HCT116 (cell line): Measurements from ENCODE around the gene MBP. TPM values are rescaled to one million over a fixed set of nuclear protein-coding genes. Genes with fewer than 3 reads are reported as not detected.

Source experiments
- ATAC-seq: fragments of 200-7000 bp; cut with Tn5 transposase; 2 replicates; pipeline ENCODE4 v1.9.1; 2020; ENCODE audit warnings: mild to moderate bottlenecking, moderate library complexity
- BruUV-seq: library from RNA; stranded (reverse); fragments of 400-500 nt; replicated peaks from 2 replicates; lab custom pipeline; 2021; lab: Mats Ljungman, UMichigan
- CTCF ChIA-PET: fragments of 300-600 bp; sonication (Branson Sonifier 250); formaldehyde crosslinking; loops from one replicate; lab custom pipeline; 2021; ENCODE audit warnings: antibody characterized with exemption; lab: Charles Lee
- POLR2A ChIA-PET: fragments of 300-600, 350-600 bp; sonication (Branson Sonifier 250); formaldehyde crosslinking; loops from one replicate; lab custom pipeline; 2021; ENCODE audit warnings: antibody characterized with exemption; lab: Charles Lee
- RAD21 ChIA-PET, 2 experiments: fragments of 300-600 bp; sonication (Branson Sonifier 250); formaldehyde crosslinking; loops; one replicate each; lab custom pipeline; 2023; ENCODE audit warnings: low total read pairs in 2 of 2; ENCODE audit not compliant: uncharacterized antibody in 2 of 2, unreplicated experiment in 2 of 2, low non-redundant PET in 1 of 2; lab: Charles Lee
- DNase-seq: peaks from one replicate; pipeline ENCODE4 v3.0.0-alpha.2; 2010; ENCODE audit warnings: low read depth, low spot score
- H2AFZ ChIP-seq: fragments of 200-600 bp; shearing (Covaris generic), sonication (generic); 2 replicates; pipeline ENCODE4 v1.6.1; 2017; ENCODE audit warnings: low read depth, mixed run types, mixed read lengths, antibody characterized with exemption, low read length; ENCODE audit not compliant: poor library complexity, severe bottlenecking
- H3K27ac ChIP-seq: 2 replicates; pipeline ENCODE4 v1.5.1; 2012; ENCODE audit warnings: low read depth, low read length
- H3K27me3 ChIP-seq: fragments of 200-600 bp; sonication (generic); 2 replicates; pipeline ENCODE4 v1.6.1; 2016; ENCODE audit warnings: mixed run types, low read length, mixed read lengths; ENCODE audit not compliant: insufficient read depth
- H3K36me3 ChIP-seq, 2 experiments: fragments of 200-500 bp in 1 of 2; fragments of 200-600 bp in 1 of 2; sonication (Bioruptor generic) in 1 of 2; sonication (generic) in 1 of 2; 2 replicates each; pipeline versions ENCODE4 v1.5.1 to v1.6.1; 2014 to 2016; ENCODE audit warnings: low read length in 2 of 2, inconsistent platforms in 1 of 2, mixed read lengths in 1 of 2, mixed run types in 1 of 2; ENCODE audit not compliant: insufficient read depth in 2 of 2, control insufficient read depth in 1 of 2
- H3K4me1 ChIP-seq, 2 experiments: fragments of 200-600 bp in 1 of 2; sonication (generic) in 1 of 2; 2 replicates each; pipeline versions ENCODE4 v1.5.1 to v1.6.1; 2012 to 2017; ENCODE audit warnings: low read length in 2 of 2, inconsistent platforms in 1 of 2, mild to moderate bottlenecking in 1 of 2, mixed read lengths in 1 of 2, mixed run types in 1 of 2, moderate library complexity in 1 of 2; ENCODE audit not compliant: insufficient read depth in 2 of 2, control insufficient read depth in 1 of 2
- H3K4me2 ChIP-seq: fragments of 200-600 bp; sonication (generic); 2 replicates; pipeline ENCODE4 v1.6.1; 2017; ENCODE audit warnings: mixed run types, low read length, mixed read lengths
- H3K4me3 ChIP-seq, 2 experiments: fragments of 200-600 bp in 1 of 2; sonication (generic) in 1 of 2; replicated peaks in 1 of 2; 2 replicates each; pipeline ENCODE4 v1.5.1; 2011 to 2016; ENCODE audit warnings: low read length in 2 of 2, control low read depth in 1 of 2, low read depth in 1 of 2, mild to moderate bottlenecking in 1 of 2, mixed read lengths in 1 of 2, mixed run types in 1 of 2
- H3K79me2 ChIP-seq: fragments of 200-600 bp; sonication (generic); 2 replicates; pipeline ENCODE4 v1.6.1; 2017; ENCODE audit warnings: mild to moderate bottlenecking, mixed run types, low read length, moderate library complexity, mixed read lengths; ENCODE audit not compliant: insufficient read depth
- H3K9ac ChIP-seq: fragments of 200-600 bp; sonication (generic); 2 replicates; pipeline ENCODE4 v1.6.1; 2016; ENCODE audit warnings: low read length, mixed read lengths
- H3K9me2 ChIP-seq: fragments of 200-600 bp; sonication (generic), shearing (Covaris generic); 2 replicates; pipeline ENCODE4 v1.6.1; 2017; ENCODE audit warnings: mixed run types, mild to moderate bottlenecking, moderate library complexity; ENCODE audit not compliant: insufficient read depth
- H3K9me3 ChIP-seq, 2 experiments: fragments of 200-500 bp in 1 of 2; fragments of 200-600 bp in 1 of 2; sonication (Bioruptor generic) in 1 of 2; sonication (generic) in 1 of 2; 2 replicates each; pipeline ENCODE4 v1.6.1; 2014 to 2017; ENCODE audit warnings: low read length in 2 of 2, mixed read lengths in 2 of 2, inconsistent platforms in 1 of 2, low read depth in 1 of 2, mild to moderate bottlenecking in 1 of 2, mixed run types in 1 of 2, moderate library complexity in 1 of 2; ENCODE audit not compliant: control insufficient read depth in 1 of 2, insufficient read depth in 1 of 2
- H4K20me1 ChIP-seq: fragments of 200-600 bp; sonication (generic), shearing (Covaris generic); 2 replicates; pipeline ENCODE4 v1.6.1; 2017; ENCODE audit warnings: mixed run types, mild to moderate bottlenecking, moderate library complexity; ENCODE audit not compliant: insufficient read depth
- ATF3 ChIP-seq: IDR thresholded peaks from 2 replicates; pipeline ENCODE4 v1.6.1; 2012
- CEBPB ChIP-seq: IDR thresholded peaks from 2 replicates; pipeline ENCODE4 v1.6.1; 2012; ENCODE audit warnings: low read depth
- CTCF ChIP-seq, 3 experiments: fragments of 200-600 bp in 1 of 3; sonication (generic) in 1 of 3; IDR thresholded peaks in 2 of 3; conservative IDR thresholded peaks in 1 of 3; 2 replicates each; pipeline ENCODE4 v1.5.1; 2012 to 2017; ENCODE audit warnings: low read depth in 2 of 3, low read length in 2 of 3, antibody characterized with exemption in 1 of 3, borderline replicate concordance in 1 of 3, control low read depth in 1 of 3, mild to moderate bottlenecking in 1 of 3, mixed read lengths in 1 of 3, mixed run types in 1 of 3, moderate library complexity in 1 of 3; ENCODE audit not compliant: insufficient read depth in 1 of 3
- EGR1 ChIP-seq: IDR thresholded peaks from 2 replicates; pipeline ENCODE4 v1.6.1; 2012; ENCODE audit warnings: low read depth
- EZH2 ChIP-seq: fragments of 200-600 bp; sonication (generic); IDR thresholded peaks from 2 replicates; pipeline ENCODE4 v1.6.1; 2017; ENCODE audit warnings: antibody characterized with exemption, mixed run types
- EZH2phosphoT487 ChIP-seq: fragments of 200-600 bp; IDR thresholded peaks from 2 replicates; pipeline ENCODE4 v1.6.1; 2018; ENCODE audit warnings: antibody characterized with exemption, borderline replicate concordance
- FOSL1 ChIP-seq: IDR thresholded peaks from 2 replicates; pipeline ENCODE4 v1.6.1; 2012; ENCODE audit warnings: low read depth
- POLR2A ChIP-seq: IDR thresholded peaks from 2 replicates; pipeline ENCODE4 v1.7.0; 2011; ENCODE audit warnings: borderline replicate concordance; ENCODE audit not compliant: insufficient read depth, insufficient read length; ENCODE audit errors: extremely low read depth
- RAD21 ChIP-seq: IDR thresholded peaks from 2 replicates; pipeline ENCODE4 v1.6.1; 2012; ENCODE audit warnings: low read depth, mild to moderate bottlenecking
- REST ChIP-seq: IDR thresholded peaks from 2 replicates; pipeline ENCODE4 v1.6.1; 2012; ENCODE audit warnings: low read depth
- SIN3A ChIP-seq: IDR thresholded peaks from 2 replicates; pipeline ENCODE4 v1.6.1; 2012; ENCODE audit warnings: low read depth
- SP1 ChIP-seq: IDR thresholded peaks from 2 replicates; pipeline ENCODE4 v1.6.1; 2012; ENCODE audit warnings: low read depth
- TCF7L2 ChIP-seq: IDR thresholded peaks from 2 replicates; pipeline ENCODE4 v1.7.0; 2011; ENCODE audit warnings: borderline replicate concordance, inconsistent platforms; ENCODE audit not compliant: insufficient read depth, insufficient read length; ENCODE audit errors: extremely low read depth
- ZBTB33 ChIP-seq: IDR thresholded peaks from 2 replicates; pipeline ENCODE4 v1.6.1; 2011; ENCODE audit warnings: mild to moderate bottlenecking, low read length, moderate library complexity; ENCODE audit not compliant: insufficient replicate concordance; ENCODE audit errors: extremely low read depth
- ZNF274 ChIP-seq: fragments of 200-500 bp; sonication (Bioruptor generic); IDR thresholded peaks from 2 replicates; pipeline ENCODE4 v1.6.1; 2014; ENCODE audit warnings: mild to moderate bottlenecking, low read depth, low read length, inconsistent platforms
- intact Hi-C: fragments of 100-400 bp; cut with micrococcal nuclease; formaldehyde crosslinking; loops from 2 replicates; pipeline ENCODE4 v1.10.0; 2022
- total RNA-seq: library from RNA; stranded (reverse); gene quantifications from one replicate; pipeline ENCODE4 v1.2.1, GENCODE V29; 2021; ENCODE audit not compliant: unreplicated experiment

Gene MBP
- total RNA-seq, 1 experiment from 2014 or later, result 34.9 TPM

- Histone ChIP-seq H3K4me2 (no peak overlapping the region), H2AFZ (no peak overlapping the region), H3K27ac (no peak overlapping the region), H3K27me3 (no peaks in the 10 kb centered on the region), H3K4me3 (no peak overlapping the region), H4K20me1 (no peaks in the 10 kb centered on the region), H3K36me3 (no peaks in the 10 kb centered on the region), H3K79me2 (no peaks in the 10 kb centered on the region), H3K9ac (no peak overlapping the region), H3K9me2 (no peaks in the 10 kb centered on the region), H3K4me1 (peaks cover 2 to 5% of the 10 kb centered on the region in 2 experiments; a peak in 3 of 4 replicates), H3K9me3 (no peaks in the 10 kb centered on the region)
- ChIA-PET POLR2A (no interaction called here), CTCF (interaction anchor here (2.1 to 2.4 kb wide), 2 partner anchors 181 to 183 kb away, joined by 5 to 16 read pairs; no protein-coding TSS in a partner anchor), RAD21 (no interaction called here)
- DNase-seq (no peak), ATAC-seq (no peak)
- intact Hi-C loops, result no loop called here
- TF ChIP-seq EZH2 (no peak), REST (no peak), POLR2A (no peak), FOSL1 (no peak), RAD21 (no peak), SIN3A (no peak), CEBPB (no peak), EGR1 (no peak), ZBTB33 (no peak), ZNF274 (no peak), CTCF (IDR thresholded peaks at IDR 0.05 in 2 of 3, conservative IDR thresholded peaks at IDR 0.05 in 1 of 3; ENCODE audit: borderline replicate concordance in 1 of 3, insufficient read depth in 1 of 3, low read depth in 2 of 3, low read length in 2 of 3) (no peak), EZH2phosphoT487 (no peak), SP1 (no peak), ATF3 (no peak), TCF7L2 (no peak)
- BruUV-seq, result no TSS peak
Observed at GRCh38 chr18:76984193-76985155, 148.1 kb downstream of the MBP start.
